GM12891 (cell line): ENCODE data around the gene RPAIN.

Source experiments
- DNase-seq: peaks from one replicate; pipeline ENCODE4 v3.0.0; 2011; ENCODE audit warnings: low spot score; ENCODE audit not compliant: insufficient read length
- FAIRE-seq: peaks from 2 replicates; lab custom pipeline; 2011; peaks lifted over from hg19 to GRCh38; lab: Jason Lieb, UNC
- PAX5 ChIP-seq: IDR thresholded peaks from 2 replicates; pipeline ENCODE4 v1.6.1; 2011; ENCODE audit warnings: low read length, moderate library complexity, mild to moderate bottlenecking; ENCODE audit not compliant: insufficient read depth, severe bottlenecking
- POLR2A ChIP-seq: IDR thresholded peaks from 2 replicates; pipeline ENCODE4 v1.6.1; 2011; ENCODE audit warnings: low read depth, low read length, control low read depth
- POLR2AphosphoS5 ChIP-seq: IDR thresholded peaks from 2 replicates; pipeline ENCODE4 v1.6.1; 2011; ENCODE audit warnings: low read depth, low read length, control low read depth
- POU2F2 ChIP-seq: IDR thresholded peaks from 2 replicates; pipeline ENCODE4 v1.6.1; 2011; ENCODE audit warnings: low read depth, mild to moderate bottlenecking, control low read depth, low read length, moderate library complexity
- SPI1 ChIP-seq: IDR thresholded peaks from 2 replicates; pipeline ENCODE4 v1.6.1; 2011; ENCODE audit warnings: low read depth, low read length, control low read depth
- TAF1 ChIP-seq: IDR thresholded peaks from 2 replicates; pipeline ENCODE4 v1.6.1; 2011; ENCODE audit warnings: low read depth, low read length, control low read depth

Gene RPAIN

GRCh38 chr17:5443728-5444127, 23.7 kb downstream of the RPAIN start:
- no peak for TF ChIP-seq TAF1
- TF ChIP-seq POU2F2, result no peak
- no peak for TF ChIP-seq PAX5
- TF ChIP-seq SPI1, result no peak
- no peak for TF ChIP-seq POLR2AphosphoS5
- TF ChIP-seq POLR2A, result no peak
- FAIRE-seq (no peak), DNase-seq (no peak)

- FAIRE-seq (no peak), DNase-seq (no peak)
- TF ChIP-seq SPI1, result no peak
These were observed 24.2 kb downstream of the RPAIN start for GRCh38 chr17:5444209-5444608.

- no peak for TF ChIP-seq POU2F2
- no peak for TF ChIP-seq PAX5
- TF ChIP-seq SPI1, result no peak
- TF ChIP-seq TAF1, result no peak
- no peak for TF ChIP-seq POLR2AphosphoS5
- no peak for TF ChIP-seq POLR2A
- FAIRE-seq, result no peak
- no peak for DNase-seq
These were observed 26.8 kb downstream of the RPAIN start for GRCh38 chr17:5446786-5447185.

DNA sequence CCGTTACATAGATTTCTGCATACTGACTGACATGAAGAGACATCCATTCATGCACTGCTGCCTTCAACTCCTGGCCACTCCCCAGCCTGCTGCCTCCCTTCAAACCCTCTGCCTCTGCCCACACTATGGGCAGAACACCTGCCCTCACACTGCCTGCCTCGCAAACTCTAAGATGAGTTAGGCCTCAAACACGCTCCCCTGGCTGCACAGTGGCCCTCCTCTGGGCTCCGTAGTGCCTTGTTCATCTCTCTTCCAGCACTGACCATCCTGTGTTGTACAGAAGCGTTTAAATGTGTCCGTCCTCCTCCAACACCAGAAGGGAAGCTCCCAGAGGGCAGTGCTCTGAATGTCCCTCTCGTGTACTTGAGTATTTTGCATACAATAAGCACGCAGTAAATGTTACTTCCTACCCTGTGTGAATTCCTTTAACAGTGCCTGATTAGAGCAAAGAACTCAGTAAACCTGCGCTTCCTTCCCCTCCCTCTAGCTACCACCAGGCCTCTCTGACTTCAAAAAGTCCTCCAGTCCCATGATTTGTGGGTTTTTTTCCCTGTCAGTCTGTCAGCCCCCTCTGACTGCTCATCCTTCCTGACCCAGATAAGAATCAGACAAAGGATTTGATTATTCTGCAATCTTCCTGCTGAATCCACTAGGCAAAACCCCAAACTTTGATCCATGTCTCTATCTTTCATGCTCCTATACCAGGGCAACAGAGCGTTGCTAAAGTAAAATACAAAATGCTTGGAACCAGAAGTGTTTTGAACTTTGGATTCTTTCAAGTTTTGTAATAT, 44.9 kb downstream of the RPAIN start:
- no peak for DNase-seq
- FAIRE-seq, result no peak
- TF ChIP-seq POU2F2 (no peak), POLR2AphosphoS5 (no peak), TAF1 (no peak), SPI1 (no peak), POLR2A (no peak), PAX5 (no peak)

DNA sequence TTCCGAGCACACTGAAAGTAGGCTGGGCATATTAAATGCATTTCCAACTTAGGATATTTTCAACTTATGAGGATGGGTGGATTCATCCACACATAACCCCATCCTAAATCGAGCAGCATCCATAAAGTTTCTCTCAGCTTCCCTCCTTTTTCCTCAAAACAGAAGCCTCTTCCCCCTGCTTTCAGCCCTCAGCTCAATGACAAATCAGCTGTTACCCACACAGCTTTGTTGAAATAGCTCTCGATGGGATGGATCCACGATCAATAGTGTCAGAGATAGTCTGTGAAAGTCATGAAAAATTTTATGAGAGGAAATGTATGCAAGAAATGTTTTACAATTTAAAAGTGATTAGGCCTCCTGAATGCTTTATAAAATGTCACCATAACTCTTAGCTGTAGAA, 46.3 kb downstream of the RPAIN start:
- TF ChIP-seq POLR2A (no peak), POLR2AphosphoS5 (no peak), POU2F2 (no peak), SPI1 (no peak), PAX5 (no peak), TAF1 (no peak)
- DNase-seq (no peak), FAIRE-seq (no peak)

DNA sequence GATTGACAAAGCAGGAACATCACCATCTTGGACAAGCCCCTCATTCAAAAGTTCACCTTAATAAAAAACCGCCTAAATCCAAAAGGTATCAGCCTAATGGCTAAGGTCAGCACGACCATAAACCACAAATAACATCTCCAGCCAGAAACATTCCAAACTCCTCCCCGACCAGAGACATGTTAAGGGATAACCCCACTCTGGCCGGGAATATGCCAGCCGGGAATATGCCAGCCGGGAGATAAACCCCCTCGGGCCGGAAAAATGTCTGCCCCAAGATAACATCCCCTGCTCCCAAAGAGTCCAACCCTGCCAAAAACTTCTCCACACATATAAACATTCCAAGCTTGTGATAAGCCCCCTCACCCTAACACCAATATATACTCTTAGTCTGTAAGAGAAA, 47.4 kb downstream of the RPAIN start:
- DNase-seq (no peak), FAIRE-seq (no peak)
- TF ChIP-seq PAX5 (no peak), TAF1 (no peak), POU2F2 (no peak), POLR2AphosphoS5 (no peak), POLR2A (no peak), SPI1 (no peak)

DNA sequence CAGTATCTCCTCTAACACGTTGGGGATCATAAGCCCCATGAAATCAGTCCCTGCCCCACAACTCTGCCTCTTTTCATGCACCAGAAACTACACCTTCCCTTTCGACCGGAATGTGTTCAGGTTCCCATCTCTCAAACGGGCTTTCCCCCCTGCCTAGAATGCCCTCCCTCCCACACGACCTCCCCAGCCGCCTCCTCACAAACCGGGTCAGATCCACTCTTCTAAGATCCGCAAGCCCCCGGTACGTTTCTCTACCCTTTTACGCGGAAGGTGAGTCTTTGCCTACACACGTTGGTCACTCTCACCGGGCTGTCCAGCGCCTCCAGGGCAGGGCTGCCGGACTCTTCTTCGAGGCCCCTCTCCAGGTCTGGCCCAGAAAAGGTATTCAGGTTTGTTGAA, 48.1 kb downstream of the RPAIN start:
- DNase-seq (no peak), FAIRE-seq (no peak)
- TF ChIP-seq POU2F2 (no peak), SPI1 (no peak), POLR2AphosphoS5 (no peak), POLR2A (no peak), PAX5 (no peak), TAF1 (no peak)

GRCh38 chr17:5472511-5472910, 52.5 kb downstream of the RPAIN start:
- TF ChIP-seq POLR2AphosphoS5, result no peak
- TF ChIP-seq POU2F2, result no peak
- no peak for TF ChIP-seq TAF1
- no peak for TF ChIP-seq PAX5
- TF ChIP-seq SPI1, result no peak
- no peak for TF ChIP-seq POLR2A
- FAIRE-seq (no peak), DNase-seq (no peak)

- no peak for DNase-seq
- FAIRE-seq, result no peak
- TF ChIP-seq POLR2AphosphoS5 (no peak), POLR2A (no peak), POU2F2 (no peak), SPI1 (no peak), TAF1 (no peak), PAX5 (no peak)
These were observed 53.9 kb downstream of the RPAIN start for GRCh38 chr17:5473906-5474305.
